Measurements from ENCODE around the gene EPS8L2.

GRCh38 chr11:745428-745827 is 39.4 kb downstream of the EPS8L2 start:
- TF ChIP-seq, protein P1, sequence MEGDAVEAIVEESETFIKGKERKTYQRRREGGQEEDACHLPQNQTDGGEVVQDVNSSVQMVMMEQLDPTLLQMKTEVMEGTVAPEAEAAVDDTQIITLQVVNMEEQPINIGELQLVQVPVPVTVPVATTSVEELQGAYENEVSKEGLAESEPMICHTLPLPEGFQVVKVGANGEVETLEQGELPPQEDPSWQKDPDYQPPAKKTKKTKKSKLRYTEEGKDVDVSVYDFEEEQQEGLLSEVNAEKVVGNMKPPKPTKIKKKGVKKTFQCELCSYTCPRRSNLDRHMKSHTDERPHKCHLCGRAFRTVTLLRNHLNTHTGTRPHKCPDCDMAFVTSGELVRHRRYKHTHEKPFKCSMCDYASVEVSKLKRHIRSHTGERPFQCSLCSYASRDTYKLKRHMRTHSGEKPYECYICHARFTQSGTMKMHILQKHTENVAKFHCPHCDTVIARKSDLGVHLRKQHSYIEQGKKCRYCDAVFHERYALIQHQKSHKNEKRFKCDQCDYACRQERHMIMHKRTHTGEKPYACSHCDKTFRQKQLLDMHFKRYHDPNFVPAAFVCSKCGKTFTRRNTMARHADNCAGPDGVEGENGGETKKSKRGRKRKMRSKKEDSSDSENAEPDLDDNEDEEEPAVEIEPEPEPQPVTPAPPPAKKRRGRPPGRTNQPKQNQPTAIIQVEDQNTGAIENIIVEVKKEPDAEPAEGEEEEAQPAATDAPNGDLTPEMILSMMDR (IDR thresholded peaks at IDR 0.05): no peak
- TF ChIP-seq POLR2AphosphoS5 (IDR thresholded peaks at IDR 0.05) (no peak), POLR2A (IDR thresholded peaks at IDR 0.05) (no peak)
